ENCODE results near the gene ADGRF5. TPM values are rescaled to one million over a fixed set of nuclear protein-coding genes. Genes with fewer than 3 reads are reported as not detected.

ADGRF5 gene
- total RNA-seq, 1 donor from 2014 or later: not detected

DNA sequence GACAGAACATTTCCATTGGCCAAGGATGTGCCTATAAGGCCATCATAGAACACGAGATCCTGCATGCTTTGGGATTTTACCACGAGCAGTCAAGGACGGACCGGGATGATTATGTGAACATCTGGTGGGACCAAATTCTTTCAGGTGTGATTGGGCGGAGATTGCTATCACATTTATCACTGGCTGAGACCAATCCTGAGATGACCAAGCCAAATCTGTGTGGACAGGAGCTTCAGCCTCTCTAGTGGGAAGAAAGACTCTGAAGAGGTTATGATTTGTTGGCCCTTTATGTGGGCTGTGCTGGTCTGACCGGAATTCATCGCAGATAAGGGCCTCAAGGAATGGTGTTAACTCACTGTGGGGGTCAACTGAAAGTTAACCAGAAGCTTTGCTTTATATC, 102.2 kb downstream of the ADGRF5 start:
- H3K4me1 Mint-ChIP-seq (ENCODE audit: unreplicated experiment): no peaks in the 10 kb centered on the region
- DNase-seq (ENCODE audit: extremely low spot score, unreplicated experiment): no peak
- TF ChIP-seq, protein P1, sequence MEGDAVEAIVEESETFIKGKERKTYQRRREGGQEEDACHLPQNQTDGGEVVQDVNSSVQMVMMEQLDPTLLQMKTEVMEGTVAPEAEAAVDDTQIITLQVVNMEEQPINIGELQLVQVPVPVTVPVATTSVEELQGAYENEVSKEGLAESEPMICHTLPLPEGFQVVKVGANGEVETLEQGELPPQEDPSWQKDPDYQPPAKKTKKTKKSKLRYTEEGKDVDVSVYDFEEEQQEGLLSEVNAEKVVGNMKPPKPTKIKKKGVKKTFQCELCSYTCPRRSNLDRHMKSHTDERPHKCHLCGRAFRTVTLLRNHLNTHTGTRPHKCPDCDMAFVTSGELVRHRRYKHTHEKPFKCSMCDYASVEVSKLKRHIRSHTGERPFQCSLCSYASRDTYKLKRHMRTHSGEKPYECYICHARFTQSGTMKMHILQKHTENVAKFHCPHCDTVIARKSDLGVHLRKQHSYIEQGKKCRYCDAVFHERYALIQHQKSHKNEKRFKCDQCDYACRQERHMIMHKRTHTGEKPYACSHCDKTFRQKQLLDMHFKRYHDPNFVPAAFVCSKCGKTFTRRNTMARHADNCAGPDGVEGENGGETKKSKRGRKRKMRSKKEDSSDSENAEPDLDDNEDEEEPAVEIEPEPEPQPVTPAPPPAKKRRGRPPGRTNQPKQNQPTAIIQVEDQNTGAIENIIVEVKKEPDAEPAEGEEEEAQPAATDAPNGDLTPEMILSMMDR (IDR thresholded peaks at IDR 0.05): no peak
- H3K27ac Mint-ChIP-seq (ENCODE audit: unreplicated experiment): no peak overlapping the region
- H3K36me3 Mint-ChIP-seq (ENCODE audit: unreplicated experiment): no peaks in the 10 kb centered on the region
- no peak overlapping the region for H3K4me3 Mint-ChIP-seq (ENCODE audit: unreplicated experiment)
- H3K9me3 Mint-ChIP-seq (ENCODE audit: unreplicated experiment): no peaks in the 10 kb centered on the region
- peaks cover 11% of the 10 kb centered on the region for H3K27me3 Mint-ChIP-seq (ENCODE audit: unreplicated experiment)

DNA sequence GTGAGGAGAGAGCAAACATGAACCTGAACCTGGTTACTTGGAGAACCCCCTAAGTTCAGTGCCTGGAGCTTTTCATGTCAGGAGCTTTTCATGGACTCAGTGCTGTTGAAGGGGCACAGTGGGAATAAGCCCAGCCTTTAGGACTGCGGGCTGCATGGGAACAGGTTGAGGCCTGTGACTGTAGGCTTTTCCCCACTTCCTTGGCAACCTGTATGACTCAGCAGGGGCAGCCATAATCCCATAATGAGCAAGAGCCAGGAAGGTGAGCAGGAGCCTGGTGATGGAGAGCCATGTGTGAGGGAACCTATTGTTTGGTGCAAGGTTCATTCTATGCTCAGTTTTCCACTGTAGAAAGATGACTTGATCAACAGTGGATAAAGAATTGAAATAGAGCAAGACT, 105.1 kb downstream of the ADGRF5 start:
- Mint-ChIP-seq H3K27me3 (ENCODE audit: unreplicated experiment) (peaks cover 22% of the 10 kb centered on the region), H3K4me3 (ENCODE audit: unreplicated experiment) (no peak overlapping the region), H3K4me1 (ENCODE audit: unreplicated experiment) (no peaks in the 10 kb centered on the region), H3K27ac (ENCODE audit: unreplicated experiment) (no peak overlapping the region), H3K36me3 (ENCODE audit: unreplicated experiment) (no peaks in the 10 kb centered on the region), H3K9me3 (ENCODE audit: unreplicated experiment) (no peaks in the 10 kb centered on the region)
- TF ChIP-seq, protein P1 (IDR thresholded peaks at IDR 0.05): no peak
- no peak for DNase-seq (ENCODE audit: extremely low spot score, unreplicated experiment)

DNA sequence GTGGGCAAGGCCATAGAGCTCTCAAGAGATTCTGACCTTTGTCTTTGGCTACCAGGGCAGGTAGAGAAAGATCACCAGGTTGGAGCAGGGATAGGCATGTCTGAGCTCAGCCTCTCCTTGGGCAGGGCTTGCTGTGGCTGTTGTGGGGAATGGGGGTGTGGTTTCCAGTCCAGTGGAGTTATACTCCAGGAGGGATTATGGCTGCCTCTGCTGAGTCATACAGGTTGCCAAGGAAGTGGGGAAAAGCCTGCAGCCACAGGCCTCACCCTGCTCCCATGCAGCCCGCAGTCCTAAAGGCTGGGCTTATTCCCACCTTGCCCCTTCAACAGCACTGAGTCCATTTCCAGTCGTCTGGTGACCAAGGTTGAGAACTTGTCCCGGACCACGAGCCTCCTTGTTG, 106.6 kb downstream of the ADGRF5 start:
- peaks cover 36% of the 10 kb centered on the region for H3K27me3 Mint-ChIP-seq (ENCODE audit: unreplicated experiment)
- H3K27ac Mint-ChIP-seq (ENCODE audit: unreplicated experiment): no peak overlapping the region
- DNase-seq (ENCODE audit: extremely low spot score, unreplicated experiment): no peak
- no peaks in the 10 kb centered on the region for H3K4me1 Mint-ChIP-seq (ENCODE audit: unreplicated experiment)
- H3K9me3 Mint-ChIP-seq (ENCODE audit: unreplicated experiment): no peaks in the 10 kb centered on the region
- TF ChIP-seq, protein P1 (IDR thresholded peaks at IDR 0.05): no peak
- no peaks in the 10 kb centered on the region for H3K36me3 Mint-ChIP-seq (ENCODE audit: unreplicated experiment)
- no peak overlapping the region for H3K4me3 Mint-ChIP-seq (ENCODE audit: unreplicated experiment)

DNA sequence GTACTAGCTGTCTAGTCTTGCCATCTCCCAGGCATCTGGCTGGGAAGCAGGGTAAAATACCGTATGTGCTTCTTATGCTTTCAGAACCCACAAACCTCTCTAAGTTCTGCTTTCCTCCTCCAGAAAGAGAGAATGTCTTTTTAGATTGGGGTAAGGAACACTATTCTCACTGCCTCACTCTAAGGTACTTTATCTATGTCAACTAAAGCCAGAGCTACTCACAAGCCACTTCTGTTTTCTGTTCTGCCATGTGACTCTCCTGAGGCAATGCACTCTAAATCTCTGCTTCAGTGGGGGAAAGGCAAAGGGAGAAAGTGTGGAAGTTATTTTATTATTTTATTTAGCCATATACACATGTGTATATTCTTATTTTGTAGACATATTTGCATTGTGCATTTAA, 112.9 kb downstream of the ADGRF5 start:
- H3K9me3 Mint-ChIP-seq (ENCODE audit: unreplicated experiment): no peaks in the 10 kb centered on the region
- no peaks in the 10 kb centered on the region for H3K4me1 Mint-ChIP-seq (ENCODE audit: unreplicated experiment)
- no peak for DNase-seq (ENCODE audit: extremely low spot score, unreplicated experiment)
- H3K4me3 Mint-ChIP-seq (ENCODE audit: unreplicated experiment): no peak overlapping the region
- H3K27me3 Mint-ChIP-seq (ENCODE audit: unreplicated experiment): peaks cover 40% of the 10 kb centered on the region
- H3K36me3 Mint-ChIP-seq (ENCODE audit: unreplicated experiment): no peaks in the 10 kb centered on the region
- TF ChIP-seq, protein P1 (IDR thresholded peaks at IDR 0.05): no peak
- H3K27ac Mint-ChIP-seq (ENCODE audit: unreplicated experiment): no peak overlapping the region

Other genes with a start within 250 kb of the ADGRF5 start
- 0.03 and 0.05 TPM in 2 replicates for gene TDRD6, start 234.1 kb downstream of the ADGRF5 start, total RNA-seq
- not detected in 2 replicates for gene PLA2G7, start 186.6 kb downstream of the ADGRF5 start, total RNA-seq
- not detected in 2 replicates for gene ANKRD66, start 175.0 kb downstream of the ADGRF5 start, total RNA-seq
- not detected in 2 replicates for gene MEP1A, start 128.5 kb downstream of the ADGRF5 start, total RNA-seq
- not detected in 2 replicates for gene ADGRF1, start 120.4 kb upstream of the ADGRF5 start, total RNA-seq

All from osteocyte (in vitro differentiated cells).